ENCODE results near the gene MYH11.
A peak's percentile ranks its signal among the peaks of the same experiment; 100 is the strongest.

The MYH11 gene

GRCh38 chr16:15751940-15752339 is 104.9 kb downstream of the MYH11 start:
- H3K9me3 ChIP-seq = no peaks in the 10 kb centered on the region
- no peaks in the 10 kb centered on the region for H4K20me1 ChIP-seq
- peaks cover 27% of the 10 kb centered on the region for H3K4me1 ChIP-seq
- H3K27me3 ChIP-seq = no peaks in the 10 kb centered on the region
- H3K9ac ChIP-seq = no peak overlapping the region
- TF ChIP-seq Cebpa-rat (IDR thresholded peaks at IDR 0.05) = no peak
- no peaks in the 10 kb centered on the region for H3K36me3 ChIP-seq
- no peak overlapping the region for H3K27ac ChIP-seq
- H3K4me3 ChIP-seq = no peak overlapping the region
- no peak overlapping the region for H3K4me2 ChIP-seq

GRCh38 chr16:15749985-15750384 is 106.8 kb downstream of the MYH11 start:
- H3K9me3 ChIP-seq = no peaks in the 10 kb centered on the region
- H3K9ac ChIP-seq = no peak overlapping the region
- H3K27me3 ChIP-seq = no peaks in the 10 kb centered on the region
- H3K4me3 ChIP-seq = no peak overlapping the region
- H3K27ac ChIP-seq = no peak overlapping the region
- peaks cover 21% of the 10 kb centered on the region for H3K4me1 ChIP-seq
- H3K4me2 ChIP-seq = no peak overlapping the region
- no peaks in the 10 kb centered on the region for H3K36me3 ChIP-seq
- TF ChIP-seq Cebpa-rat (IDR thresholded peaks at IDR 0.05) = no peak
- H4K20me1 ChIP-seq = no peaks in the 10 kb centered on the region

- H4K20me1 ChIP-seq = no peaks in the 10 kb centered on the region
- no peak for TF ChIP-seq Cebpa-rat (IDR thresholded peaks at IDR 0.05)
Measured at GRCh38 chr16:15749371-15749770, 107.5 kb downstream of the MYH11 start.

GRCh38 chr16:15748654-15749053 is 108.2 kb downstream of the MYH11 start:
- Histone ChIP-seq H4K20me1 (no peaks in the 10 kb centered on the region), H3K36me3 (no peaks in the 10 kb centered on the region), H3K9me3 (no peaks in the 10 kb centered on the region), H3K27me3 (no peaks in the 10 kb centered on the region), H3K27ac (no peak overlapping the region), H3K4me3 (no peak overlapping the region), H3K4me2 (no peak overlapping the region), H3K4me1 (peaks cover 27% of the 10 kb centered on the region), H3K9ac (no peak overlapping the region)
- TF ChIP-seq Cebpa-rat (IDR thresholded peaks at IDR 0.05) = no peak

More at GRCh38 chr16:15749371-15749770, 107.5 kb downstream of the MYH11 start:
- Histone ChIP-seq H3K4me2 (no peak overlapping the region), H3K9ac (no peak overlapping the region), H3K9me3 (no peaks in the 10 kb centered on the region), H3K27ac (no peak overlapping the region), H3K27me3 (no peaks in the 10 kb centered on the region), H3K36me3 (no peaks in the 10 kb centered on the region), H3K4me1 (peaks cover 23% of the 10 kb centered on the region), H3K4me3 (no peak overlapping the region)

GRCh38 chr16:15747937-15748336 is 108.9 kb downstream of the MYH11 start:
- Histone ChIP-seq H3K36me3 (no peaks in the 10 kb centered on the region), H3K4me2 (no peak overlapping the region), H3K27me3 (no peaks in the 10 kb centered on the region), H3K4me1 (peaks cover 27% of the 10 kb centered on the region), H3K9ac (no peak overlapping the region), H3K9me3 (no peaks in the 10 kb centered on the region), H3K27ac (no peak overlapping the region), H3K4me3 (no peak overlapping the region), H4K20me1 (no peaks in the 10 kb centered on the region)
- TF ChIP-seq Cebpa-rat (IDR thresholded peaks at IDR 0.05) = no peak

GRCh38 chr16:15746332-15746731 is 110.5 kb downstream of the MYH11 start:
- Histone ChIP-seq H3K4me3 (no peak overlapping the region), H3K27ac (no peak overlapping the region), H3K36me3 (0 out of 2 replicates have a peak, but pooled peaks cover 1% of the 10 kb centered on the region), H3K4me1 (peaks cover 39% of the 10 kb centered on the region), H3K9ac (no peak overlapping the region), H3K27me3 (no peaks in the 10 kb centered on the region), H4K20me1 (no peaks in the 10 kb centered on the region), H3K4me2 (peak overlapping the region; percentile 28; the same call in 1 of the 2 replicates), H3K9me3 (no peaks in the 10 kb centered on the region)
- TF ChIP-seq Cebpa-rat (IDR thresholded peaks at IDR 0.05) = no peak

- H3K4me1 ChIP-seq = peaks cover 64% of the 10 kb centered on the region
- H3K9ac ChIP-seq = no peak overlapping the region
- TF ChIP-seq Cebpa-rat (IDR thresholded peaks at IDR 0.05) = no peak
- H3K4me3 ChIP-seq = no peak overlapping the region
- no peak overlapping the region for H3K27ac ChIP-seq
- H3K27me3 ChIP-seq = no peaks in the 10 kb centered on the region
- peaks cover 9% of the 10 kb centered on the region; the same call in 1 of the 2 replicates for H3K36me3 ChIP-seq
- no peak overlapping the region for H3K4me2 ChIP-seq
- peaks cover 6% of the 10 kb centered on the region; the same call in 1 of the 2 replicates for H3K9me3 ChIP-seq
- H4K20me1 ChIP-seq = no peaks in the 10 kb centered on the region
Measured at GRCh38 chr16:15743657-15744056, 113.2 kb downstream of the MYH11 start.

GRCh38 chr16:15742716-15743115 is 114.1 kb downstream of the MYH11 start:
- H3K4me1 ChIP-seq = peaks cover 69% of the 10 kb centered on the region
- no peak overlapping the region for H3K4me3 ChIP-seq
- H4K20me1 ChIP-seq = no peaks in the 10 kb centered on the region
- no peaks in the 10 kb centered on the region for H3K27me3 ChIP-seq
- no peak overlapping the region for H3K9ac ChIP-seq
- no peak overlapping the region for H3K27ac ChIP-seq
- no peak for TF ChIP-seq Cebpa-rat (IDR thresholded peaks at IDR 0.05)
- no peak overlapping the region for H3K4me2 ChIP-seq
- H3K9me3 ChIP-seq = peaks cover 6% of the 10 kb centered on the region; the same call in 1 of the 2 replicates
- H3K36me3 ChIP-seq = peaks cover 9% of the 10 kb centered on the region; the same call in 1 of the 2 replicates

GRCh38 chr16:15741207-15741871 is 115.5 kb downstream of the MYH11 start:
- Histone ChIP-seq H3K27me3 (no peaks in the 10 kb centered on the region), H3K4me3 (no peak overlapping the region), H3K4me1 (peaks cover 71% of the 10 kb centered on the region), H3K4me2 (peak overlapping the region; percentile 49), H3K9ac (no peak overlapping the region), H3K36me3 (peaks cover 9% of the 10 kb centered on the region; the same call in 1 of the 2 replicates), H4K20me1 (no peaks in the 10 kb centered on the region), H3K27ac (0 out of 2 replicates have a peak overlapping the region, but pooled peaks have one; percentile 63), H3K9me3 (peaks cover 6% of the 10 kb centered on the region; the same call in 1 of the 2 replicates)
- no peak for TF ChIP-seq Cebpa-rat (IDR thresholded peaks at IDR 0.05)

GRCh38 chr16:15739950-15740349 is 116.9 kb downstream of the MYH11 start:
- no peak overlapping the region for H3K9ac ChIP-seq
- no peak for TF ChIP-seq Cebpa-rat (IDR thresholded peaks at IDR 0.05)

More at GRCh38 chr16:15739950-15740349, 116.9 kb downstream of the MYH11 start:
- Histone ChIP-seq H4K20me1 (no peaks in the 10 kb centered on the region), H3K4me1 (peaks cover 64% of the 10 kb centered on the region), H3K36me3 (peaks cover 17% of the 10 kb centered on the region), H3K9me3 (peaks cover 6% of the 10 kb centered on the region; the same call in 1 of the 2 replicates), H3K27me3 (no peaks in the 10 kb centered on the region), H3K4me3 (no peak overlapping the region), H3K4me2 (peak overlapping the region; percentile 49), H3K27ac (peak overlapping the region; percentile 63)

All from BLaER1 (cell line).